ENCODE data around the gene YPEL2.

GRCh38 chr17:59328601-59329000 lies 2.9 kb upstream of the YPEL2 start:
- no peak for TF ChIP-seq ZNF561 (tag by site-specific recombination; IDR thresholded peaks at IDR 0.05; ENCODE audit: borderline replicate concordance)
- TF ChIP-seq CTCF (tag by site-specific recombination; IDR thresholded peaks at IDR 0.05), result no peak
- TF ChIP-seq GLI4 (tag by site-specific recombination; IDR thresholded peaks at IDR 0.05), result no peak
- no peak for TF ChIP-seq ZNF843 (tag by site-specific recombination; IDR thresholded peaks at IDR 0.05)
- TF ChIP-seq ZNF580 (tag by site-specific recombination; IDR thresholded peaks at IDR 0.05), result no peak
- no peak for TF ChIP-seq ZNF660 (tag by site-specific recombination; IDR thresholded peaks at IDR 0.05)

All from HEK293 (cell line).